ENCODE measurements around the gene SLC19A1.

DNA sequence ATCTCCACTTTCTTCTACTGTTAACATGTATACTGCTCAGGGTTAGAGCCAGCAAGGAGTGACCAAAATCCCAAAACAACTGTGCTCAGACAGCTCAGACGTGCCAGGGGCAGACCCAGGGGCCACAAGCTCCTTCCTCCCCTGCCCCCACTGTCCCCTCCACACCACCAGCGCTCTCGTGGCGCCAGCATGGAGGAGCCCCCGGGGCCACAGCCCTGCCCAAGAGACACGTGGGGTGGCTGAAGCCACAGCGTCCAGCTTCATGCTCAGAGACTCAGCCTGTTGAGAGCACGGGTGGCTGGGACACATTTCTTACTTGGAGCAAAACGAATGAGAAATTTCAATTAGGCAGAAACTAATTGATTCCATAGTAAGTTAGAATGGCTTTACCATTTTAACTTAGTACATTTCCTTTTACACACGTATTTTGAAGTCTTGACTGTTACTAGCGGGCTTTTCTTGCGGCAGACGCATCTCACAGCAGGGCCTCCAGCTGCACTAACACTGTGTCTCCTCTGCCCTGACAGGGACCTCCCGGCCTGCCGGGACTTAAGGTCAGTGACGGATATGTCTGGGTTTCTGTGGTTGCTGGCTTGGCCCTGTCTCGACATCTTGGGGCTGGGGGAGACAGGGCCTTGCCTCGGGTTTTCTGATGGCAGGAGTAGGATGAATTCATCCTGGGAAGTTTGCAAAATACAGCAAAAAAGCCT lies 54.2 kb downstream of the SLC19A1 start:
- TF ChIP-seq, protein P1, sequence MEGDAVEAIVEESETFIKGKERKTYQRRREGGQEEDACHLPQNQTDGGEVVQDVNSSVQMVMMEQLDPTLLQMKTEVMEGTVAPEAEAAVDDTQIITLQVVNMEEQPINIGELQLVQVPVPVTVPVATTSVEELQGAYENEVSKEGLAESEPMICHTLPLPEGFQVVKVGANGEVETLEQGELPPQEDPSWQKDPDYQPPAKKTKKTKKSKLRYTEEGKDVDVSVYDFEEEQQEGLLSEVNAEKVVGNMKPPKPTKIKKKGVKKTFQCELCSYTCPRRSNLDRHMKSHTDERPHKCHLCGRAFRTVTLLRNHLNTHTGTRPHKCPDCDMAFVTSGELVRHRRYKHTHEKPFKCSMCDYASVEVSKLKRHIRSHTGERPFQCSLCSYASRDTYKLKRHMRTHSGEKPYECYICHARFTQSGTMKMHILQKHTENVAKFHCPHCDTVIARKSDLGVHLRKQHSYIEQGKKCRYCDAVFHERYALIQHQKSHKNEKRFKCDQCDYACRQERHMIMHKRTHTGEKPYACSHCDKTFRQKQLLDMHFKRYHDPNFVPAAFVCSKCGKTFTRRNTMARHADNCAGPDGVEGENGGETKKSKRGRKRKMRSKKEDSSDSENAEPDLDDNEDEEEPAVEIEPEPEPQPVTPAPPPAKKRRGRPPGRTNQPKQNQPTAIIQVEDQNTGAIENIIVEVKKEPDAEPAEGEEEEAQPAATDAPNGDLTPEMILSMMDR (IDR thresholded peaks at IDR 0.05) = no peak
- TF ChIP-seq EP300 (IDR thresholded peaks at IDR 0.05) (no peak), POLR2AphosphoS5 (IDR thresholded peaks at IDR 0.05) (no peak)
